ENCODE results near the gene MYOF.
"Not testable (repeated sequence)": the region's sequence is repeated elsewhere in the genome, so short reads cannot be mapped to it uniquely, and the experiment has no call there.

Gene MYOF

DNA sequence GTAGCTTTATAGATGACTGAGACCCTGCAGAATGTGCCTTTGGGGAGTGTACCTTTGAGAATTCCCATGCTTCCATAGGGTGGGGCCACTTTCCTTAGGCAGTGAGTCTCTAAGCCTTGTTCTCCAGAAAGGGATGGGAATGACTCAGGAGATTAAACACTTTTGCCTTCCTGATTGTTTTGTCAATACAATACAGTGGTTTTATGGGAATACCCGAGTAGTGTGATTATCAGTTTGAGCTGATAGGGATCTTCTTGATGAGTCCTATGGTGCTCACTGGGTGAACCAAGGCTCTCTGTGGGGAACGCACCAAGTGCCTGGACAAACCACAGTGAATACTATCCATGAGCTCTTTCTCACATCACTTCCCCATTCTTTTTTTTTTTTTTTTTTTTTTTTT, 6.3 kb downstream of the MYOF start:
- no peak for DNase-seq

DNA sequence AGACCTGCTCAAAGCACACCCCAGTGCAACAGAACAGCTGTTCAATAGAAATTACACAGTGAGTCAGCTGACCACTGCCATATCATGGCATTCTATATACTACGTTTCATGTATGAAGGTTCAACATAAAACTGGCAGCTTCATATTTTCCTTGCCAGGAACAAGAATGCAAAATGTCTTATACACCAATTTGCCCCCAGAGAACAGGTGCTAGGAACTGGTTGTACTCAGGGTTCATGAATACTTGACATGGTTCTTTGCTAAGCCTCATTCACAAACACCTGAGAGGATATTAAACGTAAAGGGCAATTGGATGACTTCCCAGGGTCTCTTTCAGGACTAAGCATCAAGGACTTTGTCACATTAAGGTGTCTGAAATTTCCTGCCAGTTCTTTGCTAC, 6.9 kb downstream of the MYOF start:
- no peak for DNase-seq

DNA sequence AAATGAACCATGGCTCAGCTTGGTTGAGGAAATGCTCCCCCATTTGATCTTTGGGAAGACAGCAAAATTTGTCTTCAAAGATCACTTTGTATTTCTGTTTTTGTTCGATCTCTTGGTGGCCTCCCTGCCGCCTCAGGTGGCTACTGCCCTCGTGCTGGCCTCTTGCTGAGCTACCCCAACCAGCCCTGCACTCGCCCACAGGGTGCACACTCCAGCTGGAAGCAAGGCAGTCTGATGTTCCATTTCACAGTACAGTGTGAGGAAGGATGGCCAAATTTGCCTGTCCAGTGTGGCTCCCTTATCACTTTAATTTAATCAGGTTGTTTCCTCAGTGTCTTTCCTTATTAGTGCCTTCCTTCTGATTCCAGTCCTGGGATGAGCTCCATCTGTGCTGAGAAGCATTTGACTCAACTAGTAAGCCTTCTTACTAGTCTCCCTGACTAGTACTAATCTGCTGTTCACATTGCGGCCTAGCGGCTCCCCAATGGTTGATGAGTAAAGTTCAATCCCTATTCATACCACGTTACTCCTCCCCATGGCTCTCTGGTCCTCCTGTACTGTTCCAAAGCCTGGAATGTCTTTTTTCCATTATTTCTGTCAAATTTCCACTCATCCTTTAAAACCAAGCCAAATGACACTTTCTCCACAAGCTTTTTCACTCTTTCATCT, 8.2 kb downstream of the MYOF start:
- DNase-seq = no peak

DNA sequence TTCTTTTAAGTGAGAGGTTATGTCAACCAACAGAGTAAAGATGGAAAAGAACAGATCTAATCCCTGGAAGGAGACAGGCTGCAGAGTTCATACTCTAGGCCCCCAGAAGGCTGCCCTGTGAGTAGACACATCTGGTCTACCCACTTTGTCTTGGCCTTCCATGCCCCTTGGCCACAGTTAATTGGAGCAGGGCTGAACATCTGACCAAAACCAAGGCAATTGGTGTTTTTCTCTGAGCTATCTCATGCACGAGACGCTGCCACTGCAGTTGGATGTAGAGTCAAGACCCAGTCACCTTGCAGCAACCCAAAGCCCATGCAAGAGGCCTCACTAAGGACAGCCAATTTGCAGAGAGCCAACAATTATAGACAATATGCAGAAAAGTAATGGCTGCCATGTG, 9.0 kb downstream of the MYOF start:
- no peak for DNase-seq

DNA sequence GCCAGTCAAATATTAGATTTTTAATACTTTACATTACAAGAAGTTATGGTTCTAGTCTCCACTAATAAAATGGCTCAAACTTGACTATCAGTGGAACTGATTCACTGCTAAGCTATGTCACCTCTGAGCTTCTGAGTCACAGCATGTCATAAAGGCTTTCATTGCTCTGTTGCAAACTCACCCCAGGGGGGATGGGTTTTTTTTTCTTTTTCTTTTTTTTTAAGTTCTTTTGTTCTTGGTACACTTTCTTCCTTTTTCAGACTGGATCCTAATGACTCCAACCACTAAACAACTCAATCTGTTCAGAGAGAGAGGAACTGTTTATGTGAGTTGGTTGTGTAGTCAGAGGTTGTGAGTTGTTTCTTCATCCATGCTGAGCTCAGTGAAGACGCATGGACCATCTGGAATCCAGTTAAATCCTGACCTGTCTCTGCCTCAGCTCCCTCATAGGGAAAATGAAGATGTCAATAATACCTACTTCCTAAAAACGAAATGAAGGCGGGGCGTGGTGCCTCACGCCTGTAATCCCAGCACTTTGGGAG, 11.0 kb downstream of the MYOF start:
- DNase-seq = no peak

DNA sequence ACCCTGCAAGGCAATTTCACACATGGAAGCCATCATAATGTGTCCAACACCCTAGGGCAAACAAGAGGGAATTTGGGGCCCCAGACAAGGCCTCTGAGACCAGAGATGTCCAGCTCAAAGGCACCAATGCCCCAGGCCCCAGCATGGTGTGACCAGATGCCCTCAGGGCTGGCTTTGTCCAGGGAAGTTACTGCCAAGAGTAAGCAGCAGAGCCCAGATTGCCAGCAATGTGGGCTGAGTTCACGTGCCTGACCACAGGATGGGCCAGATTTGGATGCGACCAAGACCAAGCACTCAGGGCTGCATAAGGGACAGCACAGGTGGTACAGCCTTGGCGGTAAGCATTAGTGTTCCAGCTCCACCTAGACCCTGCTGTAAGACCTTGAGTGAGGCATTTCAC, 12.7 kb downstream of the MYOF start:
- DNase-seq = no peak

DNA sequence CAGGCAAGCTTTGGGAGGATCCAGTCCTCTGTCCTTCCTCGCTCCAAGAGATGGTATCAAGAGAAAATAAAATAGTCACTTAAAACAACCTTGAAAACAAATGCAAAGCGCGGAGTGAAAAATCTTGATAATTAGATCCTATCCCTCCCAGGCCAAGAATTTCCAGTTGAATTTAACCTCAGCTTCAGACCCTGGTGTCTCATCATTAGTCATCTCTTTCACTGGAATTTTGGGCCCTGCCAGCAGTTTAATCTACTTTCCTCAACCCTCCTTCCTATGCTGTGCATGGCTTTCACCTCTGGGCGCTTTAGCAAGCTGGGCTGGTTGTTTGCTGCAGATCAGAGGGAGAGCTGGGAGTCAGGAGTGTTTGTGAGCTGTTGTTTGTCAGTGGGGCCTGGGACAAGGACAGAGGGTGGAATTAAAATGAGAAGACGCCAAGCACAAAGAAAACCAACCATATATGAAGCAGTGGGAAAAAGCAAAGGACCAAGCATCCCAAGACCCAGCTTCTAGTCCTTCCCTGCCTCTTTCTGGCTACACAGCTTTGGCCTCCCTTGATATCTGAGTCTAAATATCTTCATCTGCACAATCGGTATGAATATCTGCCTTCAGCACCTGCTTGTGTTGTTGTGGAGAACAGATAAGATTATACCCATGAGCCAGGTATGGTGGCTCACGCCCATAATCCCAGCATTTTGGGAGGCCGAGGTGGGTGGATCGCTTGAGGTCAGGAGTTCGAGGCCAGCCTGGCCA, 13.5 kb downstream of the MYOF start:
- no peak for DNase-seq

DNA sequence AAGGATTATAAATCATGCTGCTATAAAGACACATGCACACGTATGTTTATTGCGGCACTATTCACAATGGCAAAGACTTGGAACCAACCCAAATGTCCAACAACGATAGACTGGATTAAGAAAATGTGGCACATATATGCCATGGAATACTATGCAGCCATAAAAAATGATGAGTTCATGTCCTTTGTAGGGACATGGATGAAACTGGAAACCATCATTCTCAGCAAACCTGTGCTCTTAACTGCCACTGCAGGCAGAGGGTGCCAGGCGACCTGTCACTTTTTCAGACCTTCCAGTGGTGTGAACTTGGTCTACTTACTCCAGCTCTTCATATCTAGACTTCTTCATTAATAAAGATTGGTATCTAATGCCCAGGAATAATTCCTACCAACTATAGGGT, 14.5 kb downstream of the MYOF start:
- DNase-seq = not testable (repeated sequence)

DNA sequence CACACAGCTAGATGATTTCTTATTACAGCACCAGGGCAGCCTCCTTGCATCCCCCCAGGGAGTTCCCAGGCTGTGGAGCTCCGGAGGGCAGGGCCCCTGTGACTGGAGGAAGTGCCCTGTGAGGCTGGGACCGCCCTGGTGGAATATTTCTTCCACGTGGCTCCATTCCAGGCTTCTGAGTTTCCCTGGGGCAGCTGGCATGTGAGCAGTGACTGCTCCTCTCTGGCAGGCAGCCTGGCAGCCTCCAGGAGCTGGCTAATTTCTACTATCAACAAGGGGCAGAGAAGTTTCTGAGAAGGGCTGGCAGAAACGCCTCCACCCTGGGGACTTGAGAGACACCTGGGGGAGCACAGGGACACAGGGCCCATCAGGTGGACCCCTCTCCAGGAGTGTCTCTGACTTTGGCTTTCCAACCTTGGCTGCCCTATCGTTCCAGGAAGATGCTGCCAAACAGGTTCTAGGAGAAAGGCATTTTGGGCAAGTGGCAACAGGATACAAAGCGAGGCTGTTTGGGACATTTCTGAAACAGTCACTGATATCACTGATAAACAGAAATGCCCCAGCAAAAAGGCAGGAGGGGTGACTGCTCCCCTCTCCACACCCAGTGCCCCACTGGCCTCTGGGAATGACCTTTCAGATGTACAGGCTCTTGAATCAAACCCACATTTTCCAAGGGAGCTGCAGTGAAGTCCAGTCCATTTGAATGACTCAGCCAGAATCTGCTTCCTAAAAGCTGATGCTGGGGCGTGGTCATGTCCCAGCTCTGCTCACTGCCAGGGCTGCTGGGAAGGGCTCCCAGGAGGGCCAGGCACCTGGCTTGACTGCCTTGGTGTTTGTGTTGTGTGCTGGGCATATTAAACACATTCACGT, 16.1 kb downstream of the MYOF start:
- peak; percentile 73 for DNase-seq

DNA sequence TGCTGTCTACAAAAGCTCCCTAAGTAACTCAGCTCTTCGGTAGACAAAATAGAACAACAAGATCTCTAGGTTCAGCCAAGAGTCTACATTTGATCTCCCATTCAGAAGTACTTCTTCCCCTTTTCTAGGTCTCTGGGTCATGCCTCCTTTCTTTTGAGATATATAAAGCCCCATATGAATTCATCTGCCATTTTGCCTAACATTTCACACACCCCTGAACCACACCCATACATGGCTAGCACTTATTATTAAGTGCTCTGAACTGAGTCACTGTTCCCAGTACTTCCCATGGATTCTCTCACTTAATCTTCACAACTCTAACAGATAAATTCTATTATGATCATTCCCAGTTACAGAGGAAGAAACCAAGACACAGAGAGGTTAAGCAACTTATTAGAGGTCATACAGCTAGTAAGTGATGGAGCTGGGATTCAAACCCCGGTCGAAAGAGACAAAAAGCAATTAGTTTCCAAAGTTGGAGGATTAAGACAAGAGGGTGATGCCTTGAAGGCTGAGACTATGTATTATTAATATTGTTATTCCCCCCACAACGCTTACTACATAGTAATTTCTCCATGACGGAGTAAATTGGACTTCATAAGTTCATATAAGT, 17.3 kb downstream of the MYOF start:
- no peak for DNase-seq

DNA sequence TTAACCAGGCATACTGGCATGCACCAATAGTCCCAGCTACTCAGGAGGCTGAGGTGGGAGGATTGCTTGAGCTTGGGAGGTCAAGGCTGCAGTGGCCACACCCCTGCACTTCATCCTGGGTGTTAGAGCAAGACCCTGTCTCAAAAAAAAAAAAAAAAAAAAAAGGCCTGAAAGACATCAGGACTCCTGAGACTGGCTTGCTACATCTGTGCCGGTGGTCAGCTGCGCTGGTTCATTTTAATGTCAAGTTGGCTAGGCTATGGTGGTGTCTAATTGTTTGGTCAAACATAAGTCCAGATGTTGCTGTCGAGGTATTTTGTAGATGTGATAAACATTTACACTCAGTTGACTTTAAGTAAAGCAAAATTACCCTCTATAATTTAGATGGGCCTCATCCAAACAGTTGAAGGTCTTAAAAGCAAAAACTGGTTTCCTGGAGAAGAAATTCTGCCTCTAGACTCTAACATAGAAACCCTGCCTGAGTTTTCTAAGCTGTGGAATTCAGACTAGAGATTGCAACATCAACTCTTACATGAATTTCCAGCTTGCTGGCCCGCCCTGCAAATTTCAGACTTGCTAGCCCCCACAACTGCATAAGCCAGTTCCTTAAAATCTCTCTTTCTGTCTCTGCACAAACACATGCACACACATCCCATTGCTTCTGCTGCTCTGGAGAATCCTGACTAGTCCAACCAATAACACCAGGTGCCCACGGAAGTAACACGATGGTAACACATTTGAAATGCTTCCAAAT, 18.2 kb downstream of the MYOF start:
- no peak for DNase-seq

DNA sequence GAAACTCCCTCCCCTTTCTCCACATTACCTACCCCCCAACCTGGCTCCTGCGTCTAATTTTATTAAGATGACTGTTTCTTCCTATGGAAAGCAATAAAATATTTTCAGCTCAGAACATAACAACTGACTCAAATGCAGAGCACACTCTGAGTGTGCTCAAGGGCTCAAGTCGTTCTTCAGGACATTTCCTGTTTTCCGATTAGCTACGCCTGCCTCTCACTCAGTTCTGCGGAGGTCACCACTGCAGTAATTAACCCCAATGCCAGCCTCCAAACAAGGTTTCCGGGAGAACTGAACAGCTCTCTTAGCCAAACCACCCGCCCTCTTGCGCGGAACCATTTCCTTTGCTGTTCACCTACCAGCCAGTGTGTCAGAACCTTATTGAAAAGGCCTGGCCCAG, 19.3 kb downstream of the MYOF start:
- DNase-seq = no peak

DNA sequence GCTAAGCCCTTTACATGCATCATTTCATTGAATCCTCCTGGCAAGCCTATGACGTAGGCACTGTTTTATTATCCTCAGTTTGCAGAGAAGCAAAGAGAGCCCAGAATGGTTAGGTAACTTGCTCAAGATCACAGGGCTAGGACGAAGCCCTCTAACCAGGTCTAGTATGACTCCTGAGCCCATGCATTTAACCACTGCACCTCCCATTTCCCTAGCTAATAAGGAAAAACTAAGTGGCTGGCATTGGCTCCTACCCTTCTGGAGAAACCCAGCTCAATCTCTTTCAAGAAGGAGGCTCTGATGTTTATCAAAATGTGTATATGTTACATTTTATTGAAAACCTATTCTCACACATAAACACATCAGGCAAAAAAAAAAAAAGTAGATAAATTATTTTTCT, 19.8 kb downstream of the MYOF start:
- no peak for DNase-seq

DNA sequence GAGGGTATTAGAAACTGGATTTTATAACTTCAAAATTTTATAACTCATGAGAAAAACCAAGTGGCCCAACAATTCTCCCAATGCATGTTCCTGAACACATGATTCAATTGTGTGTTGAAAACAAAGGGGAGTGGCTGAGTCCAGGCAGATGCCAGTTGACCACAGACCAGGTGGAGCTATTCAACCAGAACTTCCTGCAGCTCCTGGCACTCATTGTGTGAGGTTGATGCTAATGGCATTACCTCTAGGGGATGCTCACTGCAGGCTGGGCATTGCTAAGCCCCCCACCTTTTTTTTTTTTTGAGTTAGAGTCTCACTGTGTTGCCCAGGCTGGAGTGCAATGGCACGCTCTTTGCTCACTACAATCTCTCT, 20.3 kb downstream of the MYOF start:
- no peak for DNase-seq

DNA sequence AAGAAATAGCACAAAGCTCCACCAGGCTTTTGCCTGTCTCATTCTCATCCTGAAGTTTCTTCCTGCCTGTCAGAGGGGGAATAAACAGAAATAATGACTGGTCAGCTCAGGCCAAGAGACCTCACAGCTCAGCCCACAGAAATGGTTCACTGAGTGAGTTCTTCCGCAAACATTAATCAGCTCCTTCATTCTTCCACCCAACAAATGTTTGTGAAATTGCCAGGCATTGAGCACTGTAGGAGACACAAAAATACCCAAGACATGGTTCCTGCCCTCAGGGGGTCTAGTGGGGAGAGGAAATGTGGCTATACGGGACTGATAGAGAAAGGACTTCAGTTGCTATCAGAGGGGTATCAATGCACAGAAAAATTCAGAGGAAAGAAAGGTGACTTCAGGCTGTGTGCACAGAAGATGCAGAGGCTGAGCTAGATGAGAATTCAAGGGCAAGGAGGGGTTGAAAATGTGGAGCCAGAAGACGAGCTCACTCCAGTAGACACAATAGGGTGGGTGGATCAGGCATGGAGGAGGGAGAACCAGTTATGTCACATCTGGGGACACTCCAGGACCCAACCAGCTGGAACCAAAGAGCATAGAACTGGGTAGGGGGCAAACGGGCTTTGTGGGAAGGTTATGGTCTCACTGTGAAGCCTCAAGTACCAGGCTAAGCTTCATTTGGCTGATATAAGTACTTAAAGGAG, 20.9 kb downstream of the MYOF start:
- no peak for DNase-seq

DNA sequence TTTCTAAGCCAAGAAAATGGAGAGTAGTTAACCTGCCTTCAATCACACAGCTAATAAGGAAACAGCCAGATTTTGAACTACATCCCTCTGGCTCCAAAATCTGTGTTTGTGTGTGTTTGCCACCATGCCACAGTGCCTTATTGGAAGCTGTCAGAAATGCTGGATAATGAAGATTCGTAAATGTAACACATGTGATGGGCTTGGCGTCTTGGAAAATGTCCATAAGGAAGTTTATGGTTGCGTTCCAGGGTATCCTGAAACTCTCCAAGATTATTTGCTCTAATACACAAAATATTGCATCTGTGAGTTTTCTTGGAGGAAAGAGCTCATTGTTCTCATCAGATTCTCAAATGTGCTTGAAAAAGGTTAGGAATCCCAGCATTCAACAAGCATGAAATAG, 22.7 kb downstream of the MYOF start:
- DNase-seq = no peak

DNA sequence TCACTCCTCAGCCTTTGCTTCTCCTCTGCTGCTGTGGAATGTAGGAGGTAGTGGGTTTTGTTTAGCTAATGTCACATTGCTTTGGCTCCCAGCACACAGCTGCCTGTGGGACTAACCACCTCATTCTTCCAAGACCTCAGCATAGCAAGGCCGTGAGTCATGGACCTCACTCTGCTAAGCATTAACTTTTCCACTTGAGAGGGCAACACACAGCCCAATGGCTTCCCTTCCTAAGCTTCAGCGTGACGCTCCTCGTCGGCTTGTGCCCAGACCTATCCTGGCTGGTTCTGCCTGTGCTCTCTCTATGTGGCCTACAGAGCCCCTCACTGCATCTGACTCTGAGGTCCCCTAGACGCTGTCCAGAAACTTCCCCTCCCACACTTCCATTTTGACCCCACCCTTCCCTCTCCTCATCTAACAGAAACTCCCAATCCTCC, 23.3 kb downstream of the MYOF start:
- DNase-seq = no peak

DNA sequence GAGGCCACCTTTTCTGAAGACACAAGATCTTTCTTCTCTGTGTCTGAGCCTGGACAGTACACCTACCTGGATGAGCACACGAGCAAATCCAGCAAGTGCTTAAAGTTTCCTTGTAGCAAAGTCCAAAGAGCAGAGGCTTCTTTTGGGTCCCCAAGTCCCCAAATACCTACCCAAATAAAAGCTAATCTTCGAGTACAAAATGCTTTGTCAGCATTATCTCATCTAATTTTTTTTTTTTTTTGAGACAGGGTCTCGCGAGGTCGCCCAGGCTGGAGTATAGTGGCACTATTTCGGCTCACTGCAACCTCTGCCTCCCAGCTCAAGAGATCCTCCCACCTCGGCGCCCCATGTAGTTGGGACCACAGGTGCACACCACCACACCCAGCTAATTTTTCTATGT, 24.6 kb downstream of the MYOF start:
- no peak for DNase-seq

DNA sequence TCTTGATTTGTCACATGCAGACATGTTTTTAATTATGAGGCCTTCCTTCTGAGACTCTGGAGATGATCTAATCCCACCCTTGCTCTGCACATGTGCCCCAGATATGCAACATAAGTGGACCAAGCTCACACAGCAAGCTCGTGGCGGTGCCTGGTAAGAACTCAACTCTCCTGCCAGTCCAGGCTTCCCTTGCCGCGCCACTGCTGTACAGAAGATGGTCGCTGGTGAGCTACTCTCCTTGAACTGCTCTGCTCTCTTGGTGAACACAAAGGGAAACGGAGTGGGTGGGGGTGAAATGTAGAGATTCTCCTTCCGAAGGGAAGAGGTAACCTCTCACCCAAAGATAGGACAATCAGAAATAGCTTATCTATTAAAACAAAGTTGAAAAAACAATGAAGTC, 25.7 kb downstream of the MYOF start:
- no peak for DNase-seq

DNA sequence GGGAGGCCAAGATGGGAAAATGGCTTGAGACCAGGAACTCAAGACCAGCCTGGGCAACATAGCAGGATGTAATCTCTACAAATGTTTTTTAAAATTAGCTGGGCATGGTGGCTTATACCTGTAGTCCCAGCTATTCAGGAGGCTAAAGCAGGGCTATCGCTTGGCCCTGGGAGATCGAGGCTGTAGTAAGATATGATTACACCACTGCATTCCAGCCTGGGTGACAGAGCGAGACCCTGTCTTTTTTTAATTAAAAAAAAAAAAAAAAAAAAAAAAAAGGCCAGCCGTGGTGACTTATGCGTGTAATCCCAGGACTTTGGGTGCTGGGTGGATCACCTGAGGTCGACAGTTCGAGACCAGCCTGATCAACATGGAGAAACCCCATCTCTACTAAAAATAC, 27.4 kb downstream of the MYOF start:
- DNase-seq = no peak

DNA sequence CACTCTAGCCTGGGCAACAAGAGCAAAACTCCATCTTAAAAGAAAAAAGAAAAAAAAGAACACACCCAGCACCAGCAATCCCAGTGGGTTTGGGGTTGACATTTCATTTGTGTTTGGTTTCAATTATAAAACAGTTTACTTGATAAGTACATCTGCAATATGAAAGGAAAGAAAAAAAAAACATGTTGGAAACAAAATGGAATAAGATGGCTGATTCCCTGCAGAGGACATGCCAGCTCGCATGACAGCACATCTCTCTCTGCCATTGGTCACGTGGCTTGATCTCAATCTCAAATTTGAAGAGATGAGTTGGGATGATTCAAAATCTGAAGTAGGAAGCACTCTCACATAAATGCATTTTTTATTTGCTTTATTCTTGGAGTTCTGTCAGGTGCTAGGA, 28.0 kb downstream of the MYOF start:
- DNase-seq = no peak

DNA sequence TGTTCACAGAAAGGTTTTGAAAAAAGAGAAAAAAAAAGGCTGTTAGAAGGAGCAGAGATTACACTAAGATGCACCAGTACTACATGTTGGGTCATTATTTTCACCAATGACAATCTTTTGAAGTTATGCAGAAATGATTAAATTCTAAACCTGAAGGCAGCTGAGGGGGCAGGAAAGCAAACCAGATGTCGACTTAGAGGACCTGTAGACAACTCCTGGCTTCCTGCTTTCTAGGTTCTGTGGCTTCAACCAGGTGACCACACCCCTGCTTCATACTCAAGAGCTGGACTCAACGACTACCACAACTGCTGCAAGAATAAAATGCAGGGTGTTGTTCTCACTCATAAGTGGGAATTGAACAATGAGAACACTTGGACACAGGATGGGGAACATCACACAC, 30.0 kb downstream of the MYOF start:
- no peak for DNase-seq
